SK-N-SH treated with all-trans-retinoic acid at 6 μM for 48 hours (cell line): ENCODE results near the gene SNTA1.

Experiments
- ARNTL ChIP-seq: fragments of 450-650 bp; formaldehyde crosslinking; IDR thresholded peaks from 2 replicates; pipeline ENCODE4 v1.5.0; 2020; ENCODE audit warnings: low read depth, mild to moderate bottlenecking, moderate library complexity, borderline replicate concordance
- ZFP30 ChIP-seq: fragments of 450-650 bp; formaldehyde crosslinking; IDR thresholded peaks from 2 replicates; pipeline ENCODE4 v1.5.0; 2022; ENCODE audit warnings: mild to moderate bottlenecking, moderate library complexity

DNA sequence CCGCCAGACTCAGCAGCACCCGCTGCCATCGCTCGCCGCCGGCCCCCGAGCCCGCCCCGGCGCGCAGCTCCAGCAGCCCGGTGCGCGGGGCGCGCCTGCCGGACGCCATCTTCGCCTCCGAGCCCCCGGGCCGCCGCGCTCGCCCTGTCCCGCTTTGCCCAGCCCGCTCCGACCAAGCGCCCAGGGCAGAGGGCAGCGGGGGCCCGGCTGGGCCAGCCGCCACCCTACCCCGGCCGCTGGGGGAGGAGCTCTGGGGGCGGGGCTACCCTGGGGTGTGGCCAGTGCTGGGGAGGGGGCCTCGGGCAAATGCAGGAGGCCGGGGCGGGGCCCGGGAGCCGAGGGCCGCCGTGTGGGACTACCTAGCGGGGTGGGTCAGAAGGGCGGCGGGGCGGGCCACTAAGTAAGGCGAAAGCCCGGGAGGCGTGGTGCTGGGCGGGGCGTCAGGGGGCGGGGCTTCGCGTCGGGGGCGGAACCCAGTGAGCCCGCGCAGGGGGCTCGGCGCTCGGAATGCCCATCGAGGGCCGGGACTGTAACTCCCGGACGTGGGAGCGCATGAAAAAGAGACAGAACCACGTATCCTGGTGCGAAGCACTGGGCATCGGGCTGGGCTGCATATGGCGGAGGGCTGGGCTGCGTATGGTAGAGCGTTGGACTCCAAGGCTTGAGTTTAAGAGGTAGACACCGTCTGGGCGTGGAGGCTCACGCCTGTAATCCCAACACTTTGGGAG is at the start of gene SNTA1:
- TF ChIP-seq ARNTL (no peak), ZFP30 (CRISPR knock-in tag) (no peak)
